SK-N-SH (cell line): Measurements from ENCODE around the gene EFCC1.

ENCODE experiments used
- CTCF ChIP-seq: fragments of 200-600 bp; sonication (generic); IDR thresholded peaks from 2 replicates; pipeline ENCODE4 v1.6.1; 2017; ENCODE audit warnings: antibody characterized with exemption, mild to moderate bottlenecking, moderate library complexity
- EP300 ChIP-seq, 2 experiments: IDR thresholded peaks; 2 replicates each; pipeline versions ENCODE4 v1.4.0 to v1.6.1; 2012; ENCODE audit warnings: borderline replicate concordance in 1 of 2, low read depth in 1 of 2, low read length in 1 of 2
- POLR2AphosphoS5 ChIP-seq: IDR thresholded peaks from 2 replicates; pipeline ENCODE4 v1.6.1; 2012; ENCODE audit warnings: low read depth, low read length
- RAD21 ChIP-seq: IDR thresholded peaks from 2 replicates; pipeline ENCODE4 v1.6.1; 2012; ENCODE audit warnings: mild to moderate bottlenecking, low read length
- REST ChIP-seq: IDR thresholded peaks from 2 replicates; pipeline ENCODE4 v1.6.1; 2012; ENCODE audit warnings: mild to moderate bottlenecking, low read depth, low read length, moderate library complexity
- TEAD4 ChIP-seq: IDR thresholded peaks from 2 replicates; pipeline ENCODE4 v1.4.0; 2012; ENCODE audit warnings: mild to moderate bottlenecking, borderline replicate concordance; ENCODE audit not compliant: insufficient read depth

- no peak for TF ChIP-seq CTCF
- no peak for TF ChIP-seq RAD21
- TF ChIP-seq TEAD4, result no peak
- no peak for TF ChIP-seq REST
- no peak for TF ChIP-seq EP300 (IDR thresholded peaks at IDR 0.05; ENCODE audit: borderline replicate concordance in 1 of 2, low read depth in 1 of 2, low read length in 1 of 2)
- TF ChIP-seq POLR2AphosphoS5, result no peak
Measured at GRCh38 chr3:129014793-129015345, 13.8 kb downstream of the EFCC1 start.
